Aorta (tissue), 5 donors: Measurements from ENCODE around the gene MN1. TPM values are rescaled to one million over a fixed set of nuclear protein-coding genes. Genes with fewer than 3 reads are reported as not detected.

Experiments
- ATAC-seq: fragments of 200-7000 bp; cut with Tn5 transposase; one replicate; pipeline ENCODE4 v1.9.1; 2022; ENCODE audit warnings: moderate library complexity; ENCODE audit not compliant: low FRiP score
- DNase-seq, 2 donors: peaks; one replicate each; pipeline ENCODE4 v3.0.0-alpha.2; 2020
- H3K27ac ChIP-seq, 2 donors: one replicate each; pipeline ENCODE4 v1.5.1; 2013; ENCODE audit warnings: low read length in 2 of 2, mild to moderate bottlenecking in 2 of 2, moderate library complexity in 2 of 2, control low read depth in 1 of 2, inconsistent platforms in 1 of 2, low read depth in 1 of 2
- H3K27me3 ChIP-seq, 2 donors: one replicate each; pipeline ENCODE4 v1.6.1; 2013; ENCODE audit warnings: control low read depth in 1 of 2, low read length in 1 of 2, mild to moderate bottlenecking in 1 of 2, moderate library complexity in 1 of 2; ENCODE audit not compliant: insufficient read depth in 2 of 2, control insufficient read depth in 1 of 2
- H3K36me3 ChIP-seq, 2 donors: one replicate each; pipeline ENCODE4 v1.6.1; 2013; ENCODE audit warnings: control low read depth in 1 of 2, low read length in 1 of 2, mild to moderate bottlenecking in 1 of 2; ENCODE audit not compliant: insufficient read depth in 2 of 2, control insufficient read depth in 1 of 2
- H3K4me1 ChIP-seq, 2 donors: one replicate each; pipeline ENCODE4 v1.6.1; 2013; ENCODE audit warnings: low read length in 2 of 2, control low read depth in 1 of 2, mild to moderate bottlenecking in 1 of 2, moderate library complexity in 1 of 2; ENCODE audit not compliant: insufficient read depth in 2 of 2, control insufficient read depth in 1 of 2
- H3K4me3 ChIP-seq, 2 donors: one replicate each; pipeline ENCODE4 v1.5.1; 2013; ENCODE audit warnings: low read length in 2 of 2, control low read depth in 1 of 2, mild to moderate bottlenecking in 1 of 2
- H3K9me3 ChIP-seq: one replicate; pipeline ENCODE4 v1.6.1; 2013; ENCODE audit warnings: mild to moderate bottlenecking, low read length; ENCODE audit not compliant: control insufficient read depth
- WGBS, 2 donors: extraction: QIAGEN DNeasy Blood & Tissue Kit; methylation state at CpG; one replicate each; pipeline ENCODE4 v1.1.7; 2013; 5-methylcytosine and 5-hydroxymethylcytosine counted together
- intact Hi-C, 2 donors: fragments of 100-400 bp; cut with DNase I; formaldehyde crosslinking; loops; one replicate each; pipeline versions ENCODE4 v1.14.2 to v1.15.0; 2022
- polyA plus RNA-seq, 2 donors: library from polyadenylated mRNA; stranded (reverse); fragments of 200-250 nt; gene quantifications; one replicate each; pipeline ENCODE4 v1.2.3, GENCODE V29; 2013
- total RNA-seq, 2 donors: library from RNA; stranded (reverse); fragmentation: NEBNext Ultra II Directional; extraction: Animal tissue kit (Norgen Biotek cat#: 25700); gene quantifications; one replicate each; pipeline ENCODE4 v1.2.1, GENCODE V29; 2021
- donor health status: healthy with polysubstance abuse.
- donor health status: Bipolar disorder and iron deficiency.
- donor health status: DM: no; HTN: no; CAD: no.
- donor health status: DM: no; HTN: no; CAD: no.
- donor health status: DM: yes; HTN: yes; CAD: no.

MN1 gene
- total and polyA plus RNA-seq, 4 donors, result 2.1 to 37.7 (median 13.3) TPM

GRCh38 chr22:27776650-27776958, 25.0 kb downstream of the MN1 start:
- WGBS, 2 donors, result 3 to 4% methylated on average over 8 of the region's 8 CpGs
- peak overlapping the region in 1 of 2 donors; percentile 72 for H3K27ac ChIP-seq
- ATAC-seq, result peak; percentile 1

GRCh38 chr22:27775758-27776649, 25.6 kb downstream of the MN1 start:
- Histone ChIP-seq H3K9me3 (no peaks in the 10 kb centered on the region), H3K27ac (peak overlapping the region; percentile 29 to 69), H3K36me3 (no peaks in the 10 kb centered on the region), H3K4me3 (no peak overlapping the region), H3K27me3 (no peaks in the 10 kb centered on the region), H3K4me1 (no peaks in the 10 kb centered on the region)
- DNase-seq (no peak), ATAC-seq (peak; percentile 47)
- intact Hi-C loops, result no loop called here
- WGBS, 2 donors, result 2 to 3% methylated on average over 17 of the region's 17 CpGs

More at GRCh38 chr22:27776650-27776958, 25.0 kb downstream of the MN1 start:
- intact Hi-C loops, result no loop called here
- Histone ChIP-seq H3K9me3 (no peaks in the 10 kb centered on the region), H3K27me3 (no peaks in the 10 kb centered on the region), H3K4me1 (no peaks in the 10 kb centered on the region), H3K4me3 (no peak overlapping the region), H3K36me3 (no peaks in the 10 kb centered on the region)
- no peak for DNase-seq

- Histone ChIP-seq H3K4me3 (no peak overlapping the region), H3K27ac (no peak overlapping the region)
- intact Hi-C loops, result no loop called here
Measured at GRCh38 chr22:27775087-27775698, 26.4 kb downstream of the MN1 start.

GRCh38 chr22:27774200-27774599, 27.4 kb downstream of the MN1 start:
- no peak for DNase-seq
- no peak overlapping the region for H3K27ac ChIP-seq
- WGBS, 2 donors, result 55 to 61% methylated on average over 9 of the region's 9 CpGs
- H3K4me3 ChIP-seq, result no peak overlapping the region
- no peaks in the 10 kb centered on the region for H3K9me3 ChIP-seq
- no peaks in the 10 kb centered on the region for H3K36me3 ChIP-seq
- no peaks in the 10 kb centered on the region for H3K27me3 ChIP-seq
- intact Hi-C loops, result no loop called here
- ATAC-seq, result no peak
- H3K4me1 ChIP-seq, result no peaks in the 10 kb centered on the region

More at GRCh38 chr22:27775087-27775698, 26.4 kb downstream of the MN1 start:
- Histone ChIP-seq H3K4me1 (no peaks in the 10 kb centered on the region), H3K27me3 (no peaks in the 10 kb centered on the region), H3K36me3 (no peaks in the 10 kb centered on the region), H3K9me3 (no peaks in the 10 kb centered on the region)
- DNase-seq (peak; percentile 67 to 89), ATAC-seq (no peak)
- WGBS, 2 donors, result 42 to 48% methylated on average over 18 of the region's 18 CpGs

- intact Hi-C loops, result no loop called here
- Histone ChIP-seq H3K27me3 (no peaks in the 10 kb centered on the region), H3K36me3 (no peaks in the 10 kb centered on the region), H3K9me3 (no peaks in the 10 kb centered on the region), H3K4me1 (peaks cover 0 to under 1% of the 10 kb centered on the region in 2 donors), H3K27ac (no peak overlapping the region), H3K4me3 (no peak overlapping the region)
- 58 to 71% methylated on average over 18 of the region's 18 CpGs for WGBS, 2 donors
- DNase-seq (no peak), ATAC-seq (no peak)
Measured at GRCh38 chr22:27772984-27773498, 28.5 kb downstream of the MN1 start.

- intact Hi-C loops, result no loop called here
- WGBS, 2 donors, result 60 to 67% methylated on average over 16 of the region's 16 CpGs
- peaks cover 0 to 2% of the 10 kb centered on the region in 2 donors for H3K4me1 ChIP-seq
Measured at GRCh38 chr22:27772081-27772983, 29.2 kb downstream of the MN1 start.

GRCh38 chr22:27771637-27772036, 29.9 kb downstream of the MN1 start:
- H3K27ac ChIP-seq, result no peak overlapping the region
- intact Hi-C loops, result no loop called here
- ATAC-seq (no peak), DNase-seq (no peak)
- no peaks in the 10 kb centered on the region for H3K9me3 ChIP-seq
- WGBS, 2 donors, result 92% methylated on average over 5 of the region's 5 CpGs
- H3K4me3 ChIP-seq, result no peak overlapping the region
- no peaks in the 10 kb centered on the region for H3K27me3 ChIP-seq
- no peaks in the 10 kb centered on the region for H3K36me3 ChIP-seq
- H3K4me1 ChIP-seq, result peaks cover 0 to 2% of the 10 kb centered on the region in 2 donors

More at GRCh38 chr22:27772081-27772983, 29.2 kb downstream of the MN1 start:
- ATAC-seq (no peak), DNase-seq (no peak)
- H3K27ac ChIP-seq, result no peak overlapping the region
- H3K4me3 ChIP-seq, result no peak overlapping the region
- no peaks in the 10 kb centered on the region for H3K9me3 ChIP-seq
- H3K36me3 ChIP-seq, result no peaks in the 10 kb centered on the region
- H3K27me3 ChIP-seq, result no peaks in the 10 kb centered on the region

- Histone ChIP-seq H3K36me3 (no peaks in the 10 kb centered on the region), H3K4me1 (peaks cover 0 to 2% of the 10 kb centered on the region in 2 donors), H3K27ac (no peak overlapping the region), H3K4me3 (no peak overlapping the region), H3K9me3 (no peaks in the 10 kb centered on the region), H3K27me3 (no peaks in the 10 kb centered on the region)
- ATAC-seq, result no peak
- DNase-seq, result no peak
- intact Hi-C loops, result loop anchor here in 1 of 2 donors (10.0 kb wide), 1 partner anchor 1406 kb away; no protein-coding TSS in a partner anchor
- WGBS, 2 donors, result 82 to 86% methylated on average over 3 of the region's 3 CpGs
Measured at GRCh38 chr22:27769012-27769411, 32.5 kb downstream of the MN1 start.
